T-cell (primary cell): Measurements from ENCODE around the gene RPL32. TPM values are rescaled to one million over a fixed set of nuclear protein-coding genes. Genes with fewer than 3 reads are reported as not detected.

Experiments
- ATAC-seq, 4 experiments: fragments of 200-7000 bp in 3 of 4; fragments of 150-1000 bp in 1 of 4; cut with Tn5 transposase; replicated peaks in 1 of 4; 1 replicate in 3 of 4; 2 replicates in 1 of 4; pipeline ENCODE4 v1.10.0; 2021; ENCODE audit warnings: moderate library complexity in 3 of 4, mild to moderate bottlenecking in 2 of 4, moderate number of reproducible peaks in 1 of 4
- CTCF ChIA-PET, 2 donors: fragments of 300-600 bp; sonication (Branson Sonifier 250); formaldehyde crosslinking; loops; one replicate each; lab custom pipeline; 2022; ENCODE audit warnings: antibody characterized with exemption in 2 of 2; lab: Charles Lee
- POLR2A ChIA-PET, 2 donors: fragments of 300-600 bp; sonication (Branson Sonifier 250); formaldehyde crosslinking; loops; one replicate each; lab custom pipeline; 2022; ENCODE audit warnings: antibody characterized with exemption in 2 of 2; lab: Charles Lee
- DNase-seq, 35 experiments: peaks; one replicate each; pipeline versions ENCODE4 v3.0.0 to v3.0.0-alpha.2; 2013 to 2023
- H3K27ac ChIP-seq: one replicate; pipeline ENCODE4 v1.5.1; 2013; ENCODE audit warnings: low read length
- H3K27me3 ChIP-seq, 2 experiments: replicated peaks in 1 of 2; 1 replicate in 1 of 2; 2 replicates in 1 of 2; pipeline versions ENCODE4 v1.6.1 to v1.7.0; 2013; ENCODE audit warnings: low read length in 1 of 2, mixed read lengths in 1 of 2; ENCODE audit not compliant: control insufficient read depth in 2 of 2, insufficient read depth in 2 of 2; ENCODE audit errors: extremely low read depth in 1 of 2
- H3K36me3 ChIP-seq, 2 donors: 1 replicate in 1 of 2; 2 replicates in 1 of 2; pipeline versions ENCODE4 v1.6.1 to v1.7.0; 2013; ENCODE audit warnings: low read length in 1 of 2; ENCODE audit not compliant: control insufficient read depth in 2 of 2, insufficient read depth in 1 of 2; ENCODE audit errors: extremely low read depth in 1 of 2
- H3K4me1 ChIP-seq, 2 experiments: 1 replicate in 1 of 2; 2 replicates in 1 of 2; pipeline versions ENCODE4 v1.6.1 to v1.7.0; 2013; ENCODE audit warnings: low read length in 2 of 2, mixed read lengths in 1 of 2; ENCODE audit not compliant: insufficient read depth in 2 of 2, control insufficient read depth in 1 of 2; ENCODE audit errors: extremely low read depth in 1 of 2
- H3K4me3 ChIP-seq, 2 donors: 1 replicate in 1 of 2; 2 replicates in 1 of 2; pipeline versions ENCODE4 v1.5.1 to v1.7.0; 2013; ENCODE audit warnings: mild to moderate bottlenecking in 2 of 2, low read length in 1 of 2, moderate library complexity in 1 of 2; ENCODE audit not compliant: control insufficient read depth in 1 of 2; ENCODE audit errors: extremely low read depth in 1 of 2
- H3K9me3 ChIP-seq: 2 replicates; pipeline ENCODE4 v1.7.0; 2013
- H3K27ac Mint-ChIP-seq, 2 donors: one replicate each; pipeline ENCODE4 v1.8.0; 2020 to 2021; ENCODE audit warnings: mild to moderate bottlenecking in 2 of 2, mixed read lengths in 2 of 2
- H3K27me3 Mint-ChIP-seq, 2 donors: one replicate each; pipeline ENCODE4 v1.8.0; 2021 to 2022; ENCODE audit warnings: mixed read lengths in 2 of 2
- H3K36me3 Mint-ChIP-seq: one replicate; pipeline ENCODE4 v1.8.0; 2021; ENCODE audit warnings: mixed read lengths
- H3K4me1 Mint-ChIP-seq, 3 donors: one replicate each; pipeline ENCODE4 v1.8.0; 2020 to 2022; ENCODE audit warnings: mixed read lengths in 3 of 3, mild to moderate bottlenecking in 1 of 3
- H3K4me3 Mint-ChIP-seq, 3 donors: one replicate each; pipeline ENCODE4 v1.8.0; 2020 to 2022; ENCODE audit warnings: mild to moderate bottlenecking in 3 of 3, mixed read lengths in 3 of 3, moderate library complexity in 3 of 3
- H3K9me3 Mint-ChIP-seq, 3 donors: one replicate each; pipeline ENCODE4 v1.8.0; 2020 to 2022; ENCODE audit warnings: mixed read lengths in 3 of 3
- WGBS: methylation state at CpG from one replicate; pipeline ENCODE4 v1.1.5; 2013; ENCODE audit warnings: missing lambda C conversion rate; ENCODE audit not compliant: insufficient coverage; 5-methylcytosine and 5-hydroxymethylcytosine counted together
- total RNA-seq, 35 experiments: library from RNA in 6 of 35; stranded (reverse) in 6 of 35; fragments of 120-200 nt in 1 of 35; gene quantifications; one replicate each; pipeline versions ENCODE4 v1.2.1 to v1.2.4 and lab custom pipeline; 2013 to 2026

The RPL32 gene
- total RNA-seq, 5 donors from 2014 or later (not counting 1 experiment from before 2014, with no cell fraction given) = 3,117 to 3,787 (median 3,363) TPM

DNA sequence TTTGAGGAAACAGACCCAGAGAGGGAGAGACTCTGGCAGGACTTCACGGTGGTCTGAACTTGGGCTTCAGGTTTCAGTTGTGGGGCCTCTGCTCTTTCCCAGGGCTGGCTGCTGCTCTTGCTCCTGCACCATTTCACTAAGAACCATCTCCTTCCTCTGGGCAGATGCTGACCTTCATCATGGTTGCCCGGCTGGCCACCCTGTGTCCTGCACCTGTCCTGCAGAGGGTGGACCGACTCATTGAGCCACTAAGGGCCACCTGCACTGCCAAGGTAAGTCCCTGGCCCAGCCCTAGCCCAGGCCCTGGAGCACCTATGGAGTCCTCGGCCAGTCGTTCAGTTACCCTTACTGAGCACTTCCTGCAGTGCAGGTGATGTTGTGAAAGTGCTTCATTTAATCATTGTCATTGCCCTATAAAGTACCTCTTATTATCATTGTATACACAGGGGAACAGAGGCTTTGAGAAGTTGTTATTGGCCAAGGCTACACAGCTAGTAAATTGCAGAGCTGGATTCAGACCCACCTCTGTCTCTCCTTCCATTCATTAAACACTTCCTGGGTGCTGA, 10.0 kb downstream of the RPL32 start:
- CTCF ChIA-PET = no interaction called here

DNA sequence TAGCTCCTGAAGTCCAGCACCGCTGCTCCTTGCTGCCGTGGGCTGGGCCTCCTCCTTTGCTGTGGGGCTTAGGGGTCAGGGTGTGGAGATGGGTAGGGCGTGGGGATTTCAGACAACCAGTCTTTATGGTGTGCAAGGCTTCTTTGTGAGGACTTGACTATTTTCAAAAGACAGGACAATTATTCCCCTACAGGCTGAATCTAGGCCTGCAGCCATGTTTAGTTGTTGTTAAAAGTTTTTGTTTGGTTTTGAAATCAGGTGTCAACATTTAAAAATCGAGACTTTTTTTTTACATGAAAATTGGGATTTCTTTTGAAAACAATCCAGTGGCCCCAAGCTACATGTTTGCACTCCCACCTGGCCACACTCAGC, 10.6 kb downstream of the RPL32 start:
- Histone ChIP-seq H3K27me3 (no peaks in the 10 kb centered on the region), H3K36me3 (peaks cover 18 to 50% of the 10 kb centered on the region in 2 donors), H3K27ac (no peak overlapping the region), H3K4me3 (no peak overlapping the region), H3K9me3 (no peaks in the 10 kb centered on the region), H3K4me1 (no peaks in the 10 kb centered on the region)
- 100% methylated on average over 1 of the region's 4 CpGs for WGBS
- Mint-ChIP-seq H3K4me1 (no peaks in the 10 kb centered on the region), H3K9me3 (no peaks in the 10 kb centered on the region), H3K36me3 (peaks cover 19% of the 10 kb centered on the region), H3K27me3 (no peaks in the 10 kb centered on the region), H3K4me3 (no peak overlapping the region), H3K27ac (no peak overlapping the region)
- DNase-seq = no peak
- ChIA-PET POLR2A (no interaction called here), CTCF (no interaction called here)
- peak in 2 of 4 experiments; percentile 9 for ATAC-seq

More for the DNA sequence above, 10.0 kb downstream of the RPL32 start:
- Histone ChIP-seq H3K27ac (no peak overlapping the region), H3K4me1 (no peaks in the 10 kb centered on the region), H3K4me3 (no peak overlapping the region), H3K36me3 (peaks cover 23 to 56% of the 10 kb centered on the region in 2 donors), H3K9me3 (no peaks in the 10 kb centered on the region), H3K27me3 (no peaks in the 10 kb centered on the region)
- Mint-ChIP-seq H3K36me3 (peaks cover 25% of the 10 kb centered on the region), H3K4me3 (no peak overlapping the region), H3K27ac (no peak overlapping the region), H3K4me1 (peaks cover 0 to 2% (median 0%) of the 10 kb centered on the region in 3 donors), H3K27me3 (no peaks in the 10 kb centered on the region), H3K9me3 (no peaks in the 10 kb centered on the region)
- DNase-seq (no peak), ATAC-seq (peak in 1 of 4 experiments; percentile 11)
- POLR2A ChIA-PET = no interaction called here
- 95% methylated on average over 2 of the region's 5 CpGs for WGBS

DNA sequence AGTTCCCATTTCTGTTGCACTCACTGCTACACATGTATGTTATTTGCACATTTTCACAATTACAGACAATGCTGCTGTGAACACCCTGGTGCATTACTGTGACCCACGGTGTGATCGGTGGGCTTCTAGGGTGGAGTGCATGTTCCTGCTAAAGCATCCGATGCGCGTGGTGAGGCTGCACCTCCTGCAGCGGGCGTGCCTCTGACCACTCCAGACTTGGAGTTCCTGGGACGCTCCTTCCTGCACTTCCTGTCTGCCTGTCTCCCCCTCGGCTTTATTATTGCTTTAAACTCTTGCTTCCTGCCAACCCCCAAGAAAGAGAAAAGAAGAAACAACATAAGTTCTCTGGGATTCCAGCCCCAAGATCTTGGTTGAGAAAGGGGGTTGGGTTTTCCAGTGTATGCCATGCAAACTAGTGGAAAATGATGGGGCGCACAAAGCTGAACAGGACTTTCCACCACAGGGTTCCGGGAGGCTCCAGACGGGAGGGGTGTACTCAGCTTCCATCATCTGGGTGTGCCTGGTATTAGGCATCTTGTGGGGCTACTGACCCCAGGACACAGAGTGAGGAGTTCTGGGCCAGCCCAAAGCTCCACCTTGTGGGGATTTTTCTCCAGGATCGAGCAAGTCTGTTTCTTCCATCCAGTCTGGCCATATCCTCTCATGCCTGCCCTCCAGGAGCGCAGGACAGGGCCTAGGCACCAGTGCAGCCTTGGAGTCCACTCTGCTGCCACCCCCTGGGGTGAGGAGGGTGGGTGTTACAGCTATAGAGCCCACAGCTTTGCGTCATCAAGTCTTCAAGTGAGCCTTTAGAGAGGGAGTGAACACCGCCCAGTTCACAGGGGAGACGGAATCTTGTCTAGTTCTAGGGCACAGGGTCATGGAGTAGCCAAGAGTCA, 11.2 kb downstream of the RPL32 start:
- peaks cover 16 to 43% of the 10 kb centered on the region in 2 donors for H3K36me3 ChIP-seq
- no peak overlapping the region for H3K4me3 ChIP-seq
- no peaks in the 10 kb centered on the region for H3K4me1 ChIP-seq
- Mint-ChIP-seq H3K36me3 (peaks cover 16% of the 10 kb centered on the region), H3K27ac (peak overlapping the region in 1 of 2 donors; percentile 22), H3K4me1 (no peaks in the 10 kb centered on the region), H3K4me3 (no peak overlapping the region), H3K27me3 (no peaks in the 10 kb centered on the region), H3K9me3 (no peaks in the 10 kb centered on the region)
- 94% methylated on average over 11 of the region's 17 CpGs for WGBS
- ATAC-seq (peak in 1 of 4 experiments; percentile 7), DNase-seq (no peak)
- no peak overlapping the region for H3K27ac ChIP-seq
- H3K9me3 ChIP-seq = no peaks in the 10 kb centered on the region
- ChIA-PET CTCF (no interaction called here), POLR2A (no interaction called here)
- no peaks in the 10 kb centered on the region for H3K27me3 ChIP-seq

DNA sequence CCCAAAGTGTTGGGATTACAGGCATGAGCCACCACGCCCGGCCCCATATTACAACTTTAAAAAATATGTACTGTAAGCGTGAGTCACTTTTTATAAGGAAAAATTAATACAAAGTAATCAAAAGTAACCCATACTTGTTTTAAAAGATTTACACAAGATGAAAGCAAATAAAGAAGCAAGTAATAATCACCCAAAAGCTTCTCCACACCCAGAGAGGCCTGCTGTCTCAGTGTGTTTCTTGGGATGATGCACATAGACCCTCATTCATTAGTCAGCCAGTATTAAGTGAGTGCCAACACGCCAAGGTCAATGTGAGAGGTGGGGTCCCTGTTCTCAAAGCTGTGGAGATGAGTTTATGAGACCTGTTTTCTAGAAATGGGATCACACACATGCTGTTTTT, 12.0 kb downstream of the RPL32 start:
- Mint-ChIP-seq H3K27me3 (no peaks in the 10 kb centered on the region), H3K27ac (no peak overlapping the region), H3K4me3 (no peak overlapping the region), H3K4me1 (no peaks in the 10 kb centered on the region), H3K9me3 (no peaks in the 10 kb centered on the region), H3K36me3 (peaks cover 16% of the 10 kb centered on the region)
- Histone ChIP-seq H3K27me3 (no peaks in the 10 kb centered on the region), H3K27ac (no peak overlapping the region), H3K4me1 (no peaks in the 10 kb centered on the region), H3K36me3 (peaks cover 16 to 36% of the 10 kb centered on the region in 2 donors), H3K9me3 (no peaks in the 10 kb centered on the region), H3K4me3 (no peak overlapping the region)
- no CpG with 5 or more reads among the region's 4 CpGs for WGBS
- ChIA-PET CTCF (no interaction called here), POLR2A (no interaction called here)
- ATAC-seq (no peak), DNase-seq (no peak)

GRCh38 chr3:12828751-12829150, 12.6 kb downstream of the RPL32 start:
- Mint-ChIP-seq H3K9me3 (no peaks in the 10 kb centered on the region), H3K27ac (no peak overlapping the region), H3K4me1 (no peaks in the 10 kb centered on the region), H3K4me3 (no peak overlapping the region), H3K27me3 (no peaks in the 10 kb centered on the region), H3K36me3 (peaks cover 9% of the 10 kb centered on the region)
- peaks cover 12 to 29% of the 10 kb centered on the region in 2 donors for H3K36me3 ChIP-seq
- no peak for ATAC-seq
- H3K4me3 ChIP-seq = no peak overlapping the region
- no peak overlapping the region for H3K27ac ChIP-seq
- no peak for DNase-seq
- WGBS = no CpG with 5 or more reads among the region's 4 CpGs
- CTCF ChIA-PET = no interaction called here
- POLR2A ChIA-PET = no interaction called here
- H3K27me3 ChIP-seq = no peaks in the 10 kb centered on the region
- H3K4me1 ChIP-seq = no peaks in the 10 kb centered on the region
- H3K9me3 ChIP-seq = no peaks in the 10 kb centered on the region

DNA sequence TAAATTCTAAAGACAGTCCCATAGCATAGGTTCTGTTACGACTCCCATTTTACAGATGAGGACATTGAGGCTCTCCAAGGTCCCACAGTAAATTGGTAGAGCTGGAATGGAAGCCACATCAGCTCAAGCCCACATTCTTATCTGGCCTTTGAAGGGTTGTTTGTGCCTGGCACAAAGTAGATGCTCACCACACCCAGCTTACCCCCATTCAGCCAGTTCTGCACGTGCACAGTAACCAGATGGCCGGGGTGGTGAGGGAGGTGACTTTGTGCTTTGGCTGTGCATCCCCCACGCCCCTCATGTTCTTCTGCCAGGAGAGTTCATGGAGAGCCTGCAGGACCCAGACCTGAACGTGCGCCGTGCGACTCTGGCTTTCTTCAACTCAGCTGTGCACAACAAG, 16.2 kb downstream of the RPL32 start:
- H3K4me1 Mint-ChIP-seq = peaks cover 0 to 6% (median 0%) of the 10 kb centered on the region in 3 donors
- POLR2A ChIA-PET = no interaction called here
- no peaks in the 10 kb centered on the region for H3K9me3 Mint-ChIP-seq
- H3K4me3 ChIP-seq = no peak overlapping the region
- CTCF ChIA-PET = no interaction called here
- WGBS = 96% methylated on average over 6 of the region's 8 CpGs
- peaks cover 0 to 1% of the 10 kb centered on the region in 2 donors for H3K36me3 ChIP-seq
- H3K4me3 Mint-ChIP-seq = no peak overlapping the region
- no peaks in the 10 kb centered on the region for H3K9me3 ChIP-seq
- H3K27me3 Mint-ChIP-seq = no peaks in the 10 kb centered on the region
- H3K4me1 ChIP-seq = no peaks in the 10 kb centered on the region
- H3K27me3 ChIP-seq = no peaks in the 10 kb centered on the region
- H3K27ac ChIP-seq = no peak overlapping the region
- DNase-seq (no peak), ATAC-seq (no peak)
- H3K27ac Mint-ChIP-seq = no peak overlapping the region
- H3K36me3 Mint-ChIP-seq = no peaks in the 10 kb centered on the region
